IgD-negative memory B cell (primary cell): ENCODE measurements around the gene ODC1. TPM values are rescaled to one million over a fixed set of nuclear protein-coding genes. Genes with fewer than 3 reads are reported as not detected.

ENCODE experiments used
- H3K27ac Mint-ChIP-seq, 3 donors: one replicate each; pipeline ENCODE4 v1.8.0; 2020 to 2022; ENCODE audit warnings: mild to moderate bottlenecking in 3 of 3, mixed read lengths in 3 of 3, moderate library complexity in 1 of 3
- H3K27me3 Mint-ChIP-seq: one replicate; pipeline ENCODE4 v1.8.0; 2021; ENCODE audit warnings: mixed read lengths
- H3K36me3 Mint-ChIP-seq: one replicate; pipeline ENCODE4 v1.8.0; 2020; ENCODE audit warnings: mild to moderate bottlenecking, mixed read lengths
- H3K4me1 Mint-ChIP-seq, 3 donors: one replicate each; pipeline ENCODE4 v1.8.0; 2020 to 2022; ENCODE audit warnings: mixed read lengths in 3 of 3, mild to moderate bottlenecking in 1 of 3
- H3K4me3 Mint-ChIP-seq, 4 donors: one replicate each; pipeline ENCODE4 v1.8.0; 2020 to 2022; ENCODE audit warnings: mild to moderate bottlenecking in 4 of 4, mixed read lengths in 4 of 4, moderate library complexity in 3 of 4
- H3K9me3 Mint-ChIP-seq, 3 donors: one replicate each; pipeline ENCODE4 v1.8.0; 2020 to 2021; ENCODE audit warnings: mixed read lengths in 3 of 3, mild to moderate bottlenecking in 1 of 3
- polyA plus RNA-seq: library from polyadenylated mRNA; unstranded; fragments of 300-500 nt; fragmentation: Illumina TruSeq; gene quantifications from one replicate; pipeline ENCODE4 v1.2.3, GENCODE V29; 2021

Gene ODC1
- polyA plus RNA-seq, 1 donor from 2014 or later: 207 TPM

DNA sequence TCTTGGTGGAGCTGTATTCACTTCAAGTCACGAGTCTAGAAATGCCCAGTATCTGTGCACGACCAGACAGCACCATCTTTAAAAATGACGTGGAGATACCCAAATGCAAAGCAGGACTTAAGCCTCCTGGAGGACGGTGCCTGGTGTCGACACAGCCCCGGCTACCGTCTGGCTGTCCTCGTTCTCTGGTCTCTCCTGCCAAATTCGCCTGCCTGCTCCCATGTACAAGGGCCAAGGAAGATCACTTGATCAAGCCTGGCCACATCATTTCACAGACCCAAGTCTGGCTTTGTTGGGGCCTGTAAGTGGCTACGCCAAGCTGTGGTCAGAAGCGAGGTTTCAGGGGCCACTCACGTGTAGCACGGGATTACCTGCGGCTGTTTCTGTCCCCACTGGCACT, 9.4 kb downstream of the ODC1 start:
- H3K27ac Mint-ChIP-seq: peak overlapping the region in 2 of 3 donors; percentile 70 to 91

DNA sequence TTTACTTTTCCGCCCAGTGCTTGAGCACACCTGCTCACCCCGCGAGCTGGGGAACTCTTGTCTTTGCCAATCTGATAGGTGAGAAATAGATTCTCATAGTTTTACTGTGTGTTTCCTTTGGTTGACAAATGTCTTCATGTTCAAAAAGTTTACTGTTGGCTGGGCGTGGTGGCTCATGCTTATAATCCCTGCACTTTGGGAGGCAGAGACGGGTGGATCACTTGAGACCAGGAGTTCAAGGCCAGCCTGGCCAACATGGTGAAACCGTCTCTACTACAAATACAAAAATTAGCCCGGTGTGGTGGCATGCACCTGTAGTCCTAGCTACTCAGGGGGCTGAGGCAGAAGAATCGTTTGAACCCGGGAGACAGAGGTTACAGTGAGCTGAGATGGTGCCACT, 10.3 kb downstream of the ODC1 start:
- Mint-ChIP-seq H3K36me3 (no peaks in the 10 kb centered on the region), H3K9me3 (no peaks in the 10 kb centered on the region), H3K27ac (peak overlapping the region in 1 of 3 donors; percentile 44), H3K4me3 (no peak overlapping the region), H3K4me1 (peaks cover 5 to 9% (median 9%) of the 10 kb centered on the region in 3 donors), H3K27me3 (no peaks in the 10 kb centered on the region)

More for the DNA sequence above, 9.4 kb downstream of the ODC1 start:
- H3K36me3 Mint-ChIP-seq: no peaks in the 10 kb centered on the region
- peaks cover 5 to 9% (median 7%) of the 10 kb centered on the region in 3 donors for H3K4me1 Mint-ChIP-seq
- no peaks in the 10 kb centered on the region for H3K9me3 Mint-ChIP-seq
- no peak overlapping the region for H3K4me3 Mint-ChIP-seq
- no peaks in the 10 kb centered on the region for H3K27me3 Mint-ChIP-seq

DNA sequence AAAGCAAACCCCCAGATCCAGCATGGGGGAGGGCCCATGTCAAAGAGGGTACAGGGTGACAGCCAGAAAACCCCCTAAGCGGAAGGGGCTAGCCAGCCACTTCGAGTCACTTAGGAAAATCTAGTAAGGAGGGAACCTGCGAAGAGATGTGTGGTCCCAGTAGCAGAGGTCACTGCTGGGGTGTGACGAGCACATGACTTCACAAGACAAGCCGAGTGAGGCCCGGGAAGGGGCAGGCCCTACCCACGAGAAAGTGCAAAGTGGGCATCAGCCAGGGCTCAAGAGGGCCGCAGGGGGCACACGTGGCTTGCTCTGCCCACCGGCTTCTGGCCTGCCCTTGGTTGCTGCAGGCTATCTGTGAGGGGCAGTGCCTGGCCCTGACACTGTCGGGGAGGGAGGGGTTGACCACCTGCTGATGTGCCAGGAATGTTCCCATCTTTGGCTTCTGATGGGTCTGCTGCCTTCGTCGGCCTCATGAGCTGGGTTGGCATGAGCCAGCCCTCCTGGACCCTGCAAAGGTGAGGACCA, 11.5 kb downstream of the ODC1 start:
- no peaks in the 10 kb centered on the region for H3K9me3 Mint-ChIP-seq
- peaks cover 5 to 13% (median 10%) of the 10 kb centered on the region in 3 donors for H3K4me1 Mint-ChIP-seq
- H3K36me3 Mint-ChIP-seq: no peaks in the 10 kb centered on the region
- H3K27me3 Mint-ChIP-seq: no peaks in the 10 kb centered on the region
- H3K27ac Mint-ChIP-seq: no peak overlapping the region
- H3K4me3 Mint-ChIP-seq: no peak overlapping the region

DNA sequence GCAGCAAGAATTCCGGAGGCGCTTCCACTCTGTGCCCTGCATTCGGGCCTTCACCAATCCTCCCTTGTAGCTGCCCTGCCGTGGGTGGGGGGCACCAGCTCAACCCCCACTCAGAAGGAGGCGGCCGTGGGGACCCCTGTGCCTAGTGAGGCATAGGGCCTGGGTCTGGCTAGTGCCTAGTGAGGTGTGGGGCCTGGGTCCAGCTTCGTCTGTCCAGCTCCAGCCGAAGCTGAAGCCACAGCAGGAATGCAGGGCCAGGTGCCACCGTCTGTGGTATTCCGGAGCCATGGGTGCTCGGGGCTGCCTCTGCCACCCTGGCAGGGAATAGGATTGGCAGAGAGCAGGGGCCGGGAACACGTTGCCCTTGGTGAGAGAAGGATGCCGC, 12.3 kb downstream of the ODC1 start:
- H3K4me1 Mint-ChIP-seq: peaks cover 5 to 15% (median 13%) of the 10 kb centered on the region in 3 donors
- H3K9me3 Mint-ChIP-seq: no peaks in the 10 kb centered on the region
- no peaks in the 10 kb centered on the region for H3K27me3 Mint-ChIP-seq
- H3K36me3 Mint-ChIP-seq: no peaks in the 10 kb centered on the region
- H3K4me3 Mint-ChIP-seq: no peak overlapping the region
- H3K27ac Mint-ChIP-seq: no peak overlapping the region

DNA sequence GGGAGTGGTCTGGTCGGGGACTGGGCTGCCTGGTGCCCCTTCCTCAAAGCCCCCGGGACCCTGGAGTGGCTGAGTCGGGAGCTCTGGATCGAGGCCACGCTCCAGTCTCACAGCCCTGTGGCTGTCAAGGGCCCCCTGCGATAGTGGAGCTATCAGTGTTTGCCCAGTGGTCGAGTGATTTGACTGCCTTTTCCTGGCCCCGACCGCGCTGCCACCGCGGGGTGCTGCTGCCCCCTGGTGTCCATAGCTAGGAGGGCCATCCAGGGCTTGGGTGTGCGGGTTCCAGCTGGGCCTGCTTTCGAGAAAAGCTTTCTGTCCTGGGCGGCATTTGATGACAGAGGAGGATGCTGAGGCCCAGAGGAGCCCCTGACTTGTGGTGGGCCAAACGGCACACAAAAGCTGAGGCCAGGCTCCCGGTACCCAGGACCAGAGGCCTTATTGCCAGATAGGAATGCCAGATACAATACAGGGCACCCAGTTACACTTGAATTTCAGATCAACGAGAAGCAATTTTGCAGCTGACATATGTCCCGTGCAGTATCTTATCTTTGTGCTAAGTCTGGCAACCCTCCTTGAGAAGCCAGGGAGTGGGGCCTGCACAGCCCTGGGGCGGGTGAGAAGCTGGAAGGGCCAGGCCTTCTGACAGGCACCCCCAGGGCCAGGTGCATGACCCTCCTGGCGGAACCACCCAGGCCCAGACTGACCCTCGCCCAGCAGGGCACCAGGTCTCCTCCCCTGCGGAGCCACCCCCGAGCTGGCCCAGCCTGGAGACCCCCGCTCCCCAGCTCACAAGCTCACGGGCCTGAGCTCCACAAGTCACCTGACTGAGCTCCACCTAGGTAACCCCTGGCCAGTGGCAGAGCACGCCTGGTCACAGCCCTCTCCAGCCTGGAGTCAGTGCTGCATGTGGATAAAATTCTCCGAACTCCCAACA, 13.0 kb downstream of the ODC1 start:
- H3K36me3 Mint-ChIP-seq: no peaks in the 10 kb centered on the region
- peak overlapping the region in 3 of 4 donors; percentile 1 to 82 (median 39) for H3K4me3 Mint-ChIP-seq
- no peaks in the 10 kb centered on the region for H3K9me3 Mint-ChIP-seq
- H3K4me1 Mint-ChIP-seq: peaks cover 5 to 16% (median 13%) of the 10 kb centered on the region in 3 donors
- H3K27me3 Mint-ChIP-seq: no peaks in the 10 kb centered on the region
- H3K27ac Mint-ChIP-seq: peak overlapping the region in 1 of 3 donors; percentile 81

DNA sequence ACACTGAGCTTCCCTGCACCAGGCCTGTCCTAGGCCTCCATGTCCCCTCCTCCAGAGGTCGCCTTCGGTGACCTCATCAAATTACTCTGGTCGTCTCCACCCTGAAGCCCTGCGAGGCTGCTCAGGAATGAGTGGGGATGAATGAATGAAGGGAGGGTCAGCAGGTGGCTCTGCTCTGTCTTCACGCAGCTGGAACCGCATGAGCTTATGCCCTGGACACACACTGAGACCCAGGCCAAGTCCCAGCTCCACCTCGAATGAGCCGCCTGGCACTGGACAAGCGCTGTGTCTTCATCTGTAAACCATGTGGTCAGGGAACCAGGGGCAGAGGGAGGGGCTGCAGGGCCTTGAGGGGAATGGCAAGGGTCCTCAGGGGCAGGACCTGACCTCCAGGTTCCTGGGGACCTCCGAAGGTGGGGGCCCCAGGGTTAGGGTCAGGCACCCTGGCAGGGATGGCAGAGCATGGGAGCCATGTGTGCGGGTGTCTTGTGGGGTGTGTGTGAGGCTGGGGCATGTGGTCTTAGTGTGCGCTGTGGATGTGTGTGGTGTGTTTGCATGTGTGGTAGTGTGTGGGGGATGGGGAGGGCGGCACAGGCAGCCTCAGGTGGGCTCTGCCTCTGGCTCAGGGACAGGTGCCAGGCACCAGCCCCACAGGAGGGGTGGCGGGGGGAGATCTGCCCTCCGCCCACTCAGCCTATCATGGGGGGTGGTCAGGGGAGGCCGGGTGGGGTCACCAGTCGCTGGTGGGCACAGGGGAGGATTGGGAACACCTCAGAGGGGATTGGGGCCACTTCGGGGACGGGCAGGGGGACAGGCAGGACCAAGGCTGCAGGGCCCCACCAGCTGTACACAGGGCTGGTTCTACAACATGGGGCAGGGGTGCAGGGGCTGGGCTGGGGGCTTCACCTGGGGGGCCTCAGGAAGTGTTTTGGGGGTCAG, 13.9 kb downstream of the ODC1 start:
- H3K9me3 Mint-ChIP-seq: no peaks in the 10 kb centered on the region
- no peaks in the 10 kb centered on the region for H3K36me3 Mint-ChIP-seq
- H3K4me1 Mint-ChIP-seq: peaks cover 5 to 16% (median 13%) of the 10 kb centered on the region in 3 donors
- H3K27me3 Mint-ChIP-seq: no peaks in the 10 kb centered on the region
- H3K27ac Mint-ChIP-seq: peak overlapping the region in 2 of 3 donors; percentile 25 to 31
- H3K4me3 Mint-ChIP-seq: peak overlapping the region in 1 of 4 donors; percentile 74

DNA sequence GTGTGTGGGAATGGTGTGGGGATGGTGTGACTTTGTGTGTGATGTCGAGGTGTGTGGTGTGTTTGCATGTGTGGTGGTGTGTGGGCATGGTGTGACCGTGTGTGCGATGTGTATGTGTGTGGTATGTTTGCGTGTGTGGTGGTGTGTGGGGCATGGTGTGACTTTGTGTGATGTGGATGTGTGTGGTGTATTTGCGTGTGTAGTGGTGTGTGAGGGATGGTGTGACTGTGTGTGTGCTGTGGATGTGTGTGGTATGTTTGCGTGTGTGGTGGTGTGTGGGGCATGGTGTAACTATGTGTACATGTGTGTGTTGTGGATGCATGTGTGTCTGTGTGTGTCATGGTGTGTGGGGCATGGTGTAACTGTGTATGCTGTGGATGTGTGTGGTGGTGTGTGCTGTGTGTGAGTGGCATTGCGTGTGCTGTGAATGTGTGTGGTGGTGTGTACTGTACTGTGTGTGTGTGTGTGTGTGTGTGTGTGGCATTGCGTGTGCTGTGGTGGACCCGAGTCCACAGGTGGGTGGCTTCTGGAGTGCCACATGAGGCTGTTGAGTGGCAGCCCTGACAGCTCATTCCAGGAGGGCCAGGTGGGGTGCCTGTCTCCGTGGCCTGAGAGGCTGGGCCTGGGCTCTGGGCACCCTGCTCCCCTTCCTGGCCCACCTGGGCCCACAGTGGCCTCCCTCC, 14.7 kb downstream of the ODC1 start:
- Mint-ChIP-seq H3K27ac (no peak overlapping the region), H3K36me3 (no peaks in the 10 kb centered on the region), H3K9me3 (no peaks in the 10 kb centered on the region), H3K27me3 (no peaks in the 10 kb centered on the region), H3K4me1 (peaks cover 5 to 16% (median 16%) of the 10 kb centered on the region in 3 donors), H3K4me3 (peak overlapping the region in 2 of 4 donors; percentile 16 to 35)

DNA sequence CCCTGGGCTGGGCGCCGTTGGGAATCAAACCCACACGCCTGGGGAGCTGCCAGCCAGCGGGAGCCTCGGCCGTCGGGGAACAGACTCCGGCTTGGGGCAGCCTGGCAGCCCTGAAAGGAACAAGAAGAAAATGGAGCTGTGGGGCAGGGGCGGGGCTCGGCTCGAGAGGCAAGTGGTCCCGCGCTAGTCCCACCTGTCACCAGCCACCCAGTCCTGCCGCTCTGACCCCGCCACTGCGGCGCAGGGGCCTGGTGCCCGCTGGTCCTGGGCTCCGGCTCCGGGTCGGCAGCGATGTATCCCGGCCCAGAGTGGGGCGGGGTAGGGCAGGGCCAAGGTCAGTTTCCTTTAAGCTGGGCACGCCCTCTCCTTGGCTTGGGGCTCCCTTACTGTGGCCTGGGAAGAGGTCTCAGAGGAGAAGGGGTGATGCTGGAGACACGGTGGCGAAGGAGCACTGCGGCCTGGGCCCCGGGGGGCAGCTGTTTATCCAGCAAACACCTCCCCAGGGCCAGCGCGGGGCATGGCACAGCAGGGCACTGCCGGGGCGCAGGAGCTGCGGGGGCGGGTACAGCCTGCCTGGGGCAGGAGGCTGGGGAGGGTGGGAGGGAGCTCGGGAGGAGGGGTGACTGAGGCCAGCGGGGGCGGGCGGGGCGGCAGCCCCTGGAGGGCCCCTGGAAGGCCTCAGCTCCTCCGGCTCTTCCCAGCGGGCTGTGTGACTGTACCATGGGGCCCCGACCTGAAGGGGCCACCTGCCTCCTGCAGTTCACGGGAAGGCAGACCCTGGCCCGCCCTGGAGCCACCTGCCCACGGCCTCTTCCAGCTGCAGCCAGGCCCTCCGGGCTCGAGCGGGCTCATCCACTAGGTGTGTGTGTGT, 15.6 kb downstream of the ODC1 start:
- H3K4me1 Mint-ChIP-seq: peaks cover 5 to 16% (median 16%) of the 10 kb centered on the region in 3 donors
- H3K36me3 Mint-ChIP-seq: no peaks in the 10 kb centered on the region
- H3K27ac Mint-ChIP-seq: peak overlapping the region in 1 of 3 donors; percentile 72
- peak overlapping the region; percentile 53 to 94 (median 77) for H3K4me3 Mint-ChIP-seq
- no peaks in the 10 kb centered on the region for H3K9me3 Mint-ChIP-seq
- H3K27me3 Mint-ChIP-seq: no peaks in the 10 kb centered on the region

DNA sequence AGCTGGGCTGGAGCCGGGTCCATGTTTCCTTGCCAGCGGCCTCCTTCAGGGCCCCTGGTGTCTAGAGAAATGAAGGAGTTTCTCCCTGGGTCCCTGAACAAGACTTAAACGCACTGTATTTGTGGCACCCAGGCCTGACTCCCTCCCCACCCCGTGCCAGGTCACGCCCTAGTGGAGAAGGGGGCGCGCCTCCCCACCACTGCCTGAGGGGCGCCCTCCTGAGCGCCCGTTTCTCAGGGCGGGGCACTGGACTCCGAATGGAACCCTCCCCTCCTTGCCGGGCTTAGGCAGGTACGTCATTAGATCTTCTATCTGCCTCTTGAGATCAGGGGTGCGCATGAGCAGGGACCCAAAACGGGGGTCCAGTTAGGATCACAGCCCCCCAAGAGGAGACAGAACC, 16.3 kb downstream of the ODC1 start:
- Mint-ChIP-seq H3K27ac (peak overlapping the region in 1 of 3 donors; percentile 72), H3K9me3 (no peaks in the 10 kb centered on the region)

DNA sequence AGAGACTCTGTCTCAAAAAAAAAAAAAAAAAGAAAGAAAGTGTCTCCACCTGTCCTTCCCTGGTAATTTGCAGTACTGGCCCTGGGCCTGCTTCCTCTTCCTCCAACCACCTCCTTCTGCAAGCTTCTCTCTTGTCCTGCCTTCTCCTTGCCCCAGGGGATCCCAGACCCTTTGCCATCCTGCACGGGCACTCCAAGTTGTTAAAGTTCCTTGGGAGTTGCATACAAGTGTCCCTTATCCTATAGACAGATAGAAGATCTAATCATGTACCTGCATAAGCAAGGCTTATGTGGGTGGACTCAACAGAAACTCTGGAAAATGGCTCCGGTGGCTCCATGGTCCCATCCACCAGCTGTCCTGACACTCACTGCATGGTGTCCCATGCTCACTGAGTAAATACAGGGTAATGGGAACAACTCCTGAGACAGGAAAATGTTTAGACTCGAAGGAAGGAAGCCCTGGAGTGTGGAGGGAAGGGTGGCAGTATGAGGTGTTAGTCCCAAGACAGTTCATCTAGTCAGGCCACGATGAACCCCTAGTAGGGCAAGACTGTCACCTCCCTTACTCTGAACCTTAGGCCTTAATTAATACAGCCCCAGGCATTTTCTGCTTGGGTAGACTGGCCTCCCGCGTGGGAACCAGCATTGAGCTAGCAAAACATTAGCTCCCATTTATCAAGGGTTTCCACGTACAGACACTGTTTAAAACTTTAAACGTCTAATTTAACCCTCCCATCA, 17.1 kb downstream of the ODC1 start:
- H3K36me3 Mint-ChIP-seq: no peaks in the 10 kb centered on the region
- H3K4me3 Mint-ChIP-seq: peak overlapping the region in 2 of 4 donors; percentile 53 to 71
- no peaks in the 10 kb centered on the region for H3K9me3 Mint-ChIP-seq
- peaks cover 5 to 16% (median 15%) of the 10 kb centered on the region in 3 donors for H3K4me1 Mint-ChIP-seq
- H3K27me3 Mint-ChIP-seq: no peaks in the 10 kb centered on the region
- peak overlapping the region in 1 of 3 donors; percentile 43 for H3K27ac Mint-ChIP-seq

More for the DNA sequence above, 16.3 kb downstream of the ODC1 start:
- Mint-ChIP-seq H3K4me1 (peaks cover 5 to 16% (median 15%) of the 10 kb centered on the region in 3 donors), H3K36me3 (no peaks in the 10 kb centered on the region), H3K27me3 (no peaks in the 10 kb centered on the region), H3K4me3 (peak overlapping the region; percentile 53 to 94 (median 73))

DNA sequence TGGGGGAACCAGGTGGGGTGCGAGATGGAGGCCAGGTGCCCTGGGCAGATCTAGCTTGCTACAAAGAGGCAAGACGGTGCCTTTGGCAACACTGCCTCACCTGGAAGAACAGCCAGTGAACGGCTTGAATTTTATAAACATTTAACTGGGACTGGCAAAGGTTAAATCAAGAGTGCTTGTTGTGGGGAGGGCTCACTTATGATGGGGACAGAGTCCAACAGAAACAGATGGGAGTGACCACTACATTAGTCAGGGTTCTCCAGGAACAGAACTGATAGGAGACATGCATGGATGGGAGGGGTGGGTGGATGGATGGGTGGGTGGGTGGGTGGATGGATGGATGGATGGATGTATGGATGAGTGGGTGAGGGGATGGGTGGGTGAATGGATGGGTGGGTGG, 19.2 kb downstream of the ODC1 start:
- Mint-ChIP-seq H3K4me3 (no peak overlapping the region), H3K27ac (peak overlapping the region in 1 of 3 donors; percentile 32), H3K36me3 (no peaks in the 10 kb centered on the region), H3K27me3 (no peaks in the 10 kb centered on the region), H3K4me1 (peaks cover 0 to 12% (median 11%) of the 10 kb centered on the region in 3 donors), H3K9me3 (no peaks in the 10 kb centered on the region)

DNA sequence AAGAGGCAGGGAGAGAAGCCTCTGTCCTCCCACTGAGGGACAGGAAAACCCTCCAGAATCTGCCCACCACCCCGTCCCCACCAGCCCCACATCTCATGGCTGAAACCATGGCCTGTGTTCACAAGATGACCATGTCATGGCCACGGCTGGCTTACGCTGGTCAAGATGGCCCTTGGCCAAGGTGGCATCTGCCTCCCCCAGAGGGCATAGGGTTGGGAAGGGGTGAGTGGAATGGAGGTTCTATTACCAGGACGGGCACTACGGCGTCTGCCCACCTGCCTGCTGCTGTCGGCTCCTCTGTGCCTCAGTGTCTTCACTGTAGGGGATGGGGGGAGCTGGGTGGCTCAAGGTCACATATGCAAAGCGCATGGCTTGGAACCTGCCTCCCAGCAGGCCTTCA, 19.8 kb downstream of the ODC1 start:
- Mint-ChIP-seq H3K4me1 (peaks cover 0 to 11% (median 10%) of the 10 kb centered on the region in 3 donors), H3K36me3 (no peaks in the 10 kb centered on the region), H3K27me3 (no peaks in the 10 kb centered on the region), H3K9me3 (no peaks in the 10 kb centered on the region), H3K4me3 (no peak overlapping the region), H3K27ac (no peak overlapping the region)

DNA sequence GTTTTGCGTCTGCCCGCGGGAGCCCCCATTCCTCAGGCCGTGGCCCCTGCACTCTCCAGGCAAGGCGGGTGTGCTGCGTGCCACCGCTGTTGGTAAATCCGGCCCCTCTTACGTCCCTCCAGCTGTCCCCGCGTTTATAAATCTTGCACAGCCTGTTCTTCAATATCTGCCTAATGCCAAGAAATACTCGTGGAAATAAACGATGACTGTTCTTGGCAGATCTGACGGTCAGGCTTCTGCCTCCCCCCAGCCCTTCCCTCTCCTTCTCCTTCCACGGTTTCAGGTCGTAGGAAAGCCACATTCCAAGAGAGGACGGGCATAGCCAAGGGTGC, 20.5 kb downstream of the ODC1 start:
- Mint-ChIP-seq H3K4me1 (peaks cover 0 to 7% (median 7%) of the 10 kb centered on the region in 3 donors), H3K27ac (no peak overlapping the region), H3K36me3 (no peaks in the 10 kb centered on the region), H3K27me3 (no peaks in the 10 kb centered on the region), H3K4me3 (no peak overlapping the region), H3K9me3 (no peaks in the 10 kb centered on the region)
